Mammary epithelial cell (primary cell): Measurements from ENCODE around the gene ANGPT4.

Source experiments
- EZH2 ChIP-seq: IDR thresholded peaks from 2 replicates; pipeline ENCODE4 v1.6.1; 2012; ENCODE audit warnings: low read length, inconsistent platforms, borderline replicate concordance
- TF ChIP-seq, protein P1 (sequence below), 2 donors: IDR thresholded peaks in 1 of 2; conservative IDR thresholded peaks in 1 of 2; 2 replicates each; pipeline ENCODE4 v1.5.1; 2011 to 2012; ENCODE audit warnings: inconsistent platforms in 2 of 2, low read length in 2 of 2, mild to moderate bottlenecking in 2 of 2, control low read depth in 1 of 2, low read depth in 1 of 2; ENCODE audit not compliant: insufficient read depth in 1 of 2; ENCODE audit errors: extremely low read depth in 1 of 2

DNA sequence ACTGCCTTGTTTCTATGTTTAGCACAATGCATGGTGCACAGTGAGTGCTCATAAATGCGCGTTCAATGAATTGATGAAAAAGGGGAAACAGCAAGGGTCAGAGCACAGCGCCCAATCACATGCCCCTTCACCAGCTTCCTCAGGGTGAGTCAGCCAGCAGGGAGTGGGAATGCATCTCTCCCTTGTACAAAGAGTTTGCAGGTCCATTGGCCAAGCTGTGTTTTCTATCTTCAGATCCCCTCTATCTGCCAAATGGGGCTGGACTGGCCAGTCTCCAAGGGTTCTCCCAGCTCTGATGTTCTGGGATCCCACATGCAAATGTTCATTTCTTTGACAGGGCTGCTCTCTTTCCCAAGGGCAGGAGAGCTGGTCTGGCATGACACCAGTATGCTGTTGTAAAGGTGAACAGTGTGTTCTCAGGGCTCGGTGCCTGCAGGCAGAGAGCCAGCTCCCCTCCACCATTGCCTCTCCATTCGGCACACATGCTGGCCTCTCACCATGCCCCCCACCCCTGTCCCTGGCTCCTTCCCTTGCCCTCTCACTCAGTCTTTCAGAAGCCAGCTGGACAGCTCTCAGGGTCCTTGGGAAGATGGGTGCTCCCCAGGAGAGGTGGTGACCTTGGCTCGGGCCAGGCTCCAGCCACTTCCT, 25.0 kb downstream of the ANGPT4 start:
- no peak for TF ChIP-seq EZH2
- TF ChIP-seq, protein P1, sequence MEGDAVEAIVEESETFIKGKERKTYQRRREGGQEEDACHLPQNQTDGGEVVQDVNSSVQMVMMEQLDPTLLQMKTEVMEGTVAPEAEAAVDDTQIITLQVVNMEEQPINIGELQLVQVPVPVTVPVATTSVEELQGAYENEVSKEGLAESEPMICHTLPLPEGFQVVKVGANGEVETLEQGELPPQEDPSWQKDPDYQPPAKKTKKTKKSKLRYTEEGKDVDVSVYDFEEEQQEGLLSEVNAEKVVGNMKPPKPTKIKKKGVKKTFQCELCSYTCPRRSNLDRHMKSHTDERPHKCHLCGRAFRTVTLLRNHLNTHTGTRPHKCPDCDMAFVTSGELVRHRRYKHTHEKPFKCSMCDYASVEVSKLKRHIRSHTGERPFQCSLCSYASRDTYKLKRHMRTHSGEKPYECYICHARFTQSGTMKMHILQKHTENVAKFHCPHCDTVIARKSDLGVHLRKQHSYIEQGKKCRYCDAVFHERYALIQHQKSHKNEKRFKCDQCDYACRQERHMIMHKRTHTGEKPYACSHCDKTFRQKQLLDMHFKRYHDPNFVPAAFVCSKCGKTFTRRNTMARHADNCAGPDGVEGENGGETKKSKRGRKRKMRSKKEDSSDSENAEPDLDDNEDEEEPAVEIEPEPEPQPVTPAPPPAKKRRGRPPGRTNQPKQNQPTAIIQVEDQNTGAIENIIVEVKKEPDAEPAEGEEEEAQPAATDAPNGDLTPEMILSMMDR (conservative IDR thresholded peaks at IDR 0.05 in 1 of 2, IDR thresholded peaks at IDR 0.05 in 1 of 2; ENCODE audit: extremely low read depth in 1 of 2, insufficient read depth in 1 of 2, low read depth in 1 of 2, low read length in 2 of 2), result no peak
